ENCODE data around the gene ARMH1.

- TF ChIP-seq CTCF (IDR thresholded peaks at IDR 0.05; ENCODE audit: borderline replicate concordance, extremely low read depth, low read length, poor library complexity, severe bottlenecking), result no peak
- no peak for TF ChIP-seq EZH2 (IDR thresholded peaks at IDR 0.05; ENCODE audit: borderline replicate concordance, low read depth, low read length, severe bottlenecking)
These were observed 42.6 kb downstream of the ARMH1 start for GRCh38 chr1:44717156-44717555.

Data from DND-41 (cell line).